GM21447 (cell line): ENCODE results near the gene AURKA.
A peak's percentile ranks its signal among the peaks of the same experiment; 100 is the strongest.

Source experiments
- ATAC-seq: cut with Tn5 transposase; IDR thresholded peaks from one replicate; pipeline ENCODE4 v1.9.1; 2021; ENCODE audit not compliant: unreplicated experiment

The AURKA gene

GRCh38 chr20:56392132-56392880, at the start of gene AURKA, which contains the start of gene CSTF1:
Gene AURKA (minus strand): TSS chr20:56392215. CDS start chr20:56388197, 4,018 bp downstream.
Gene CSTF1 (plus strand): TSS chr20:56392645. CDS start chr20:56395553, 2,908 bp downstream.
- ATAC-seq, result peak; percentile 89

GRCh38 chr20:56440346-56441007, 48.5 kb upstream of the AURKA start:
- peak; percentile 80 for ATAC-seq

- ATAC-seq, result no peak
Observed at GRCh38 chr20:56439771-56440291, 47.8 kb upstream of the AURKA start.

GRCh38 chr20:56438284-56438683, 46.3 kb upstream of the AURKA start:
- ATAC-seq, result no peak

- ATAC-seq, result no peak
Observed at GRCh38 chr20:56437196-56437960, 45.4 kb upstream of the AURKA start.

- no peak for ATAC-seq
Observed at GRCh38 chr20:56433880-56434255, 41.9 kb upstream of the AURKA start.

- no peak for ATAC-seq
Observed at GRCh38 chr20:56433221-56433879, 41.3 kb upstream of the AURKA start.

GRCh38 chr20:56431471-56431870, 39.5 kb upstream of the AURKA start:
- ATAC-seq, result no peak

- no peak for ATAC-seq
Observed at GRCh38 chr20:56430957-56431356, 38.9 kb upstream of the AURKA start.

GRCh38 chr20:56430461-56430860, 38.4 kb upstream of the AURKA start:
- no peak for ATAC-seq

- no peak for ATAC-seq
Observed at GRCh38 chr20:56429941-56430340, 37.9 kb upstream of the AURKA start.

- ATAC-seq, result no peak
Observed at GRCh38 chr20:56429502-56429901, 37.5 kb upstream of the AURKA start.

GRCh38 chr20:56428881-56429280, 36.9 kb upstream of the AURKA start:
- no peak for ATAC-seq

GRCh38 chr20:56428410-56428809, 36.4 kb upstream of the AURKA start:
- ATAC-seq, result no peak

- no peak for ATAC-seq
Observed at GRCh38 chr20:56427797-56428196, 35.8 kb upstream of the AURKA start.

GRCh38 chr20:56426926-56427325, 34.9 kb upstream of the AURKA start:
- no peak for ATAC-seq

GRCh38 chr20:56426026-56426425, 34.0 kb upstream of the AURKA start:
- no peak for ATAC-seq

- ATAC-seq, result no peak
Observed at GRCh38 chr20:56424931-56425330, 32.9 kb upstream of the AURKA start.

GRCh38 chr20:56423886-56424285, 31.9 kb upstream of the AURKA start:
- no peak for ATAC-seq

- no peak for ATAC-seq
Observed at GRCh38 chr20:56423211-56423610, 31.2 kb upstream of the AURKA start.

GRCh38 chr20:56422824-56423189, 30.8 kb upstream of the AURKA start:
- no peak for ATAC-seq
